Spleen (tissue), 11 donors: ENCODE results near the gene SRP68. TPM values are rescaled to one million over a fixed set of nuclear protein-coding genes. Genes with fewer than 3 reads are reported as not detected.
A peak's percentile ranks its signal among the peaks of the same experiment; 100 is the strongest.

Experiments used
- DNase-seq: peaks from one replicate; pipeline ENCODE4 v3.0.0-alpha.2; 2020
- H3K27ac ChIP-seq, 8 donors: fragments of 200-600 bp; sonication (generic) in 7 of 8; 1 replicate in 4 of 8; 2 replicates in 4 of 8; pipeline versions ENCODE4 v1.5.0 to v1.8.0; 2016 to 2021; ENCODE audit warnings: inconsistent platforms in 4 of 8, mild to moderate bottlenecking in 4 of 8, moderate library complexity in 1 of 8
- H3K27me3 ChIP-seq, 7 donors: fragments of 200-600 bp; sonication (generic) in 6 of 7; replicated peaks in 1 of 7; 1 replicate in 4 of 7; 2 replicates in 3 of 7; pipeline versions ENCODE4 v1.5.0 to v1.8.0; 2016 to 2021; ENCODE audit warnings: inconsistent platforms in 3 of 7, mild to moderate bottlenecking in 1 of 7
- H3K36me3 ChIP-seq, 6 donors: fragments of 200-600 bp; sonication (generic) in 5 of 6; 1 replicate in 4 of 6; 2 replicates in 2 of 6; pipeline versions ENCODE4 v1.5.0 to v1.8.0; 2016 to 2021; ENCODE audit warnings: inconsistent platforms in 2 of 6
- H3K4me1 ChIP-seq, 6 donors: fragments of 200-600 bp; sonication (generic) in 5 of 6; 1 replicate in 3 of 6; 2 replicates in 3 of 6; pipeline versions ENCODE4 v1.5.0 to v1.8.0; 2016 to 2021; ENCODE audit warnings: inconsistent platforms in 3 of 6
- H3K4me3 ChIP-seq, 8 donors: fragments of 200-600 bp; sonication (generic) in 7 of 8; 1 replicate in 4 of 8; 2 replicates in 4 of 8; pipeline versions ENCODE4 v1.5.0 to v1.8.0; 2016 to 2021; ENCODE audit warnings: inconsistent platforms in 4 of 8, mild to moderate bottlenecking in 4 of 8, moderate library complexity in 2 of 8
- H3K9me3 ChIP-seq, 8 donors: fragments of 200-600 bp; sonication (generic) in 7 of 8; 1 replicate in 4 of 8; 2 replicates in 4 of 8; pipeline versions ENCODE4 v1.5.0 to v1.8.0; 2016 to 2021; ENCODE audit warnings: inconsistent platforms in 4 of 8
- CTCF ChIP-seq, 11 experiments: fragments of 200-600 bp in 7 of 11; fragments of 450-650 bp in 4 of 11; sonication (generic) in 4 of 11; IDR thresholded peaks in 8 of 11; conservative IDR thresholded peaks in 3 of 11; 1 replicate in 7 of 11; 2 replicates in 4 of 11; pipeline versions ENCODE4 v1.4.0 to v1.8.0; 2016 to 2021; ENCODE audit warnings: antibody characterized with exemption in 11 of 11, inconsistent platforms in 4 of 11, mild to moderate bottlenecking in 1 of 11
- POLR2A ChIP-seq, 3 donors: fragments of 450-650 bp; IDR thresholded peaks; one replicate each; pipeline ENCODE4 v1.5.1; 2017; ENCODE audit warnings: antibody characterized with exemption in 3 of 3, mild to moderate bottlenecking in 1 of 3
- POLR2AphosphoS5 ChIP-seq, 3 donors: sonication (generic); formaldehyde crosslinking; IDR thresholded peaks; one replicate each; pipeline ENCODE4 v1.5.1; 2017; ENCODE audit warnings: antibody characterized with exemption in 3 of 3
- WGBS, 5 donors: extraction: QIAGEN DNeasy Blood & Tissue Kit in 3 of 5; methylation state at CpG; one replicate each; pipeline versions ENCODE4 v1.1.5 to v1.1.7; 2013 to 2018; 5-methylcytosine and 5-hydroxymethylcytosine counted together
- intact Hi-C: fragments of 100-400 bp; cut with DNase I; formaldehyde crosslinking; loops from one replicate; pipeline ENCODE4 v1.15.0; 2023; ENCODE audit warnings: low total_unique reads
- polyA plus RNA-seq, 3 donors: library from polyadenylated mRNA; stranded (reverse); fragments of 200-250 nt; gene quantifications; one replicate each; pipeline ENCODE4 v1.2.1, GENCODE V29; 2013
- total RNA-seq, 7 donors: library from RNA; depleted of rRNA in 3 of 7; stranded (reverse); fragments of >200 nt in 3 of 7; fragmentation: NEBNext Ultra II Directional in 4 of 7; extraction: Animal tissue kit (Norgen Biotek cat#: 25700) in 4 of 7; gene quantifications; one replicate each; pipeline versions ENCODE4 v1.1.0 to v1.2.1, GENCODE V29; 2016 to 2021
- donor health status: healthy with polysubstance abuse.
- donor health status: DM: no; HTN: no; CAD: no; lungs with moderate emphysema.
- donor health status: DM: no; HTN: no; CAD: no.
- donor health status: Bipolar disorder and iron deficiency.
- donor health status: healthy.
- donor health status: DM: no; HTN: no; CAD: no.
- donor health status: DM: yes; HTN: yes; CAD: no.

The SRP68 gene
- total and polyA plus RNA-seq, 10 donors: 24.5 to 62.0 (median 49.4) TPM

DNA sequence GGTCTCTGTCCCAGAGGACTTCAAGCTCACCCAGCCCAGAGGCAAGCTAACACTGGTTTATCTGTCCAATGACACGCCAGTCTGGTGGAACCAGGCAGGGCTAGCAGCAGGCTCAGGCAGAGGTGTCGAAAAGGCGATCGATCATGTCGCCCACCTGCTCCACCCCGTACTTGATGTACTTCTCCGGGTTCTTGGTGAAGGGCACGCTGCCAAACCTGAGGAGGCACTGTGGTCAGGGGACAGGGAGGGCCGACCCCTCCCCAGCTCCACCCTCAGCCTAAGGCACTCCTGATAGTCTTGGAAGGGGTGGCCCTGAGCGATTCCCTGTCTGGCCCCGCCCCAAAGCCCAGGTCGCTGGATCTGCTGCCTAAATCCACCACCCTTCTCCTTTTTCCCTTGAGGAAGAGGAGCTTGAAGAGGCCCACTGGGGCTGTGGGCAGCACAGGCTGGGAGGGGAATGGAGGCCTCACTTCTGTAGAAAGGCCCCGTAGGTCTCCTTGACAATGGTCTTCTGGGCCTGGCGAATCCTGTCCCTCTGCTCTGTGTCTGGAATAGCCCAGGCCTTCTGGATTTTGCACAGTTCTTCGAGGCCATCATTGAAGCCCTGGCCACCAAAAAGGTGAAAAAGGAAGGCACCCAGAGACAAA is 11.3 kb upstream of the SRP68 start:
- intact Hi-C loops: no loop called here
- H3K4me3 ChIP-seq: no peak overlapping the region
- H3K27me3 ChIP-seq: peaks cover 0 to 21% (median 13%) of the 10 kb centered on the region in 7 donors
- no peaks in the 10 kb centered on the region for H3K9me3 ChIP-seq
- H3K36me3 ChIP-seq: peaks cover 3 to 75% (median 65%) of the 10 kb centered on the region in 6 donors
- peaks cover 0 to 21% (median 7%) of the 10 kb centered on the region in 6 donors for H3K4me1 ChIP-seq
- TF ChIP-seq POLR2A (IDR thresholded peaks at IDR 0.05): no peak
- TF ChIP-seq POLR2AphosphoS5 (IDR thresholded peaks at IDR 0.05): peak in 1 of 3 donors; percentile 30
- no peak for TF ChIP-seq CTCF (IDR thresholded peaks at IDR 0.05 in 8 of 11, conservative IDR thresholded peaks at IDR 0.05 in 3 of 11)
- WGBS, 5 donors: 86 to 96% (median 95%) methylated on average over 13 to 15 of the region's 15 CpGs
- DNase-seq: no peak
- H3K27ac ChIP-seq: no peak overlapping the region

- peaks cover 3 to 64% (median 54%) of the 10 kb centered on the region in 6 donors for H3K36me3 ChIP-seq
- intact Hi-C loops: no loop called here
- no peaks in the 10 kb centered on the region for H3K9me3 ChIP-seq
- H3K4me1 ChIP-seq: peaks cover 0 to 30% (median 7%) of the 10 kb centered on the region in 6 donors
- no peak for DNase-seq
- H3K27ac ChIP-seq: no peak overlapping the region
- peaks cover 0 to 32% (median 22%) of the 10 kb centered on the region in 7 donors for H3K27me3 ChIP-seq
- 81 to 93% (median 90%) methylated on average over 17 to 20 of the region's 20 CpGs for WGBS, 5 donors
- TF ChIP-seq POLR2AphosphoS5 (IDR thresholded peaks at IDR 0.05) (peak in 1 of 3 donors; percentile 22), CTCF (IDR thresholded peaks at IDR 0.05 in 8 of 11, conservative IDR thresholded peaks at IDR 0.05 in 3 of 11) (no peak)
- H3K4me3 ChIP-seq: no peak overlapping the region
Observed at GRCh38 chr17:76082326-76083251, 10.3 kb upstream of the SRP68 start.

GRCh38 chr17:76081295-76082210 is 9.2 kb upstream of the SRP68 start:
- H3K4me1 ChIP-seq: peaks cover 5 to 41% (median 16%) of the 10 kb centered on the region in 6 donors
- H3K36me3 ChIP-seq: peaks cover 3 to 53% (median 43%) of the 10 kb centered on the region in 6 donors
- TF ChIP-seq POLR2AphosphoS5 (IDR thresholded peaks at IDR 0.05) (peak in 2 of 3 donors; percentile 26 to 62), POLR2A (IDR thresholded peaks at IDR 0.05) (no peak)
- no peak overlapping the region for H3K4me3 ChIP-seq
- DNase-seq: no peak
- H3K27ac ChIP-seq: no peak overlapping the region
- H3K27me3 ChIP-seq: peaks cover 2 to 42% (median 32%) of the 10 kb centered on the region in 7 donors
- intact Hi-C loops: no loop called here
- no peaks in the 10 kb centered on the region for H3K9me3 ChIP-seq
- WGBS, 5 donors: 71 to 85% (median 83%) methylated on average over 21 to 27 of the region's 27 CpGs

GRCh38 chr17:76080768-76081287 is 8.5 kb upstream of the SRP68 start:
- Histone ChIP-seq H3K4me3 (no peak overlapping the region), H3K27me3 (peaks cover 9 to 49% (median 40%) of the 10 kb centered on the region in 7 donors), H3K4me1 (peaks cover 13 to 48% (median 23%) of the 10 kb centered on the region in 6 donors), H3K27ac (no peak overlapping the region), H3K36me3 (peaks cover 3 to 46% (median 36%) of the 10 kb centered on the region in 6 donors), H3K9me3 (no peaks in the 10 kb centered on the region)
- no peak for DNase-seq
- intact Hi-C loops: no loop called here
- TF ChIP-seq CTCF (IDR thresholded peaks at IDR 0.05 in 8 of 11, conservative IDR thresholded peaks at IDR 0.05 in 3 of 11) (no peak), POLR2AphosphoS5 (IDR thresholded peaks at IDR 0.05) (peak in 1 of 3 donors; percentile 2)
- 43 to 82% (median 58%) methylated on average over 4 to 6 of the region's 6 CpGs for WGBS, 5 donors
